GM20000 (cell line): ENCODE data around the gene SUPT3H.

Experiments
- DNase-seq: peaks from one replicate; pipeline ENCODE4 v3.0.0; 2012; ENCODE audit warnings: low spot score
- TF ChIP-seq, protein P1 (sequence below): IDR thresholded peaks from 2 replicates; pipeline ENCODE4 v1.5.1; 2012; ENCODE audit warnings: mild to moderate bottlenecking, control low read depth; ENCODE audit errors: extremely low read depth, missing control alignments

Gene SUPT3H

DNA sequence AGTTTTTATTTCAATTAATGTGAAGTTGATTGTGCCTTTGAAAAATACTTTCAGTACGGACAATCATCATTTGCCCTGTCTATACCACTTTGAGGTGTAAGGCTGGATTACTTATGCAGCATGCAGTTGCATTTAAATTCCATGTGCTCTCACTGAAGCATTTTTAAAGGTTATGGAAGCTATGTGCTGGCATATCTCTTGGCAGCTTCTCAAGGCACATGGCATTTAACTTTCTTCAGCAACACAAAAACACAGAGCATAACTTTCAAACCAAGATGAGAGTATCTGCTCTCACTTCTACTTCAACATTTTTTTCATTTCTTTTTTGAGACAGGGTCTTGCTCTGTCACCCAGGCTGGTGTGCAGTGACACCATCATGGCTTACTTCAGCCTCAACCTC is 410.3 kb downstream of the SUPT3H start:
- no peak for DNase-seq
- TF ChIP-seq, protein P1, sequence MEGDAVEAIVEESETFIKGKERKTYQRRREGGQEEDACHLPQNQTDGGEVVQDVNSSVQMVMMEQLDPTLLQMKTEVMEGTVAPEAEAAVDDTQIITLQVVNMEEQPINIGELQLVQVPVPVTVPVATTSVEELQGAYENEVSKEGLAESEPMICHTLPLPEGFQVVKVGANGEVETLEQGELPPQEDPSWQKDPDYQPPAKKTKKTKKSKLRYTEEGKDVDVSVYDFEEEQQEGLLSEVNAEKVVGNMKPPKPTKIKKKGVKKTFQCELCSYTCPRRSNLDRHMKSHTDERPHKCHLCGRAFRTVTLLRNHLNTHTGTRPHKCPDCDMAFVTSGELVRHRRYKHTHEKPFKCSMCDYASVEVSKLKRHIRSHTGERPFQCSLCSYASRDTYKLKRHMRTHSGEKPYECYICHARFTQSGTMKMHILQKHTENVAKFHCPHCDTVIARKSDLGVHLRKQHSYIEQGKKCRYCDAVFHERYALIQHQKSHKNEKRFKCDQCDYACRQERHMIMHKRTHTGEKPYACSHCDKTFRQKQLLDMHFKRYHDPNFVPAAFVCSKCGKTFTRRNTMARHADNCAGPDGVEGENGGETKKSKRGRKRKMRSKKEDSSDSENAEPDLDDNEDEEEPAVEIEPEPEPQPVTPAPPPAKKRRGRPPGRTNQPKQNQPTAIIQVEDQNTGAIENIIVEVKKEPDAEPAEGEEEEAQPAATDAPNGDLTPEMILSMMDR = no peak

DNA sequence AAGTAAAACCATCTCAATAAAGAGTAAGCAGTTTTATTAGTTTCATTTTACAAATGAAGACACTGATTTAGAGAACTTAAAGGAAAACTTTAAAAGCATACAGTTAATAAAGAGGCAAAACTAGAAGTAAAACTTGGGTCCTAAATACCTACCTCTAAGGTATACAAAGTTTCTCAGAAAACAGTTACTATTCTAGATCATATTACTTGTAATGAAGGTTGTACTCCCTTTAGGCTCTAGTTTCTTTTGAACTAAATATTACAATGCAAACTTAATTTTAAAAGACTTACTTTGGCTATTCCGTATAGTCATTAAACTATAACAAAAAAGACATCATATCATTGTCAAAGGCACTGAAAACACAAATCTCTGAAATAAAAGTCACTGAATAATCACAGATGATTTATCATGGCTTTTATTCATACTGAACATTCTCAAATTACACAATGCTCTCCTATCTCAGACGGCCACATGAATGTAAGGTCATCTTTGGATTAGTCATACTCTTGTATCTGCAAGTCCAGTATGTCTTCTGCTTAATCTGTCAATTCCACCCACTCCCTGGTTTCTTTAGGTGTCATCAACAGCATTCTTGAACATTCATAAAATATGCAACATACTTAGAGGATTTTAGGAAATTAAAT is 411.2 kb downstream of the SUPT3H start:
- TF ChIP-seq, protein P1 = no peak
- no peak for DNase-seq

DNA sequence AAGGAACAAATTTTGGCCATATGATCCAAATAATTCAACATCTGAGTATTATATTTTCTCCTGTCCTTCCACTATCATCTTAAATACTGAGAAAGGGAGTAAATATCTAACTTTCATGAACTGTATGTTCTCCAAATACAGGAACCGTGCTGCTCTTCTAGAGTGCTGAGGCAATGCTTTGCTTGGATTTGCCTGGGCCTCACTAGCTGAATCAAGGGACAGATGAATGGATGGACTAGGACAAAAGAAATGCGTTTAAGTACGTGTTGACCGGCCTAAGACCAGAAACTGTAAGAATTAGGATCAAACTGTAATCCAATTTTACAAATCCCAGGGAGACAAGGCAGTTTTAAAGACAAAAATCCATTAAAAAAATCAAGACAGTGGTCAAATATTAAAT is 412.0 kb downstream of the SUPT3H start:
- TF ChIP-seq, protein P1 = no peak

DNA sequence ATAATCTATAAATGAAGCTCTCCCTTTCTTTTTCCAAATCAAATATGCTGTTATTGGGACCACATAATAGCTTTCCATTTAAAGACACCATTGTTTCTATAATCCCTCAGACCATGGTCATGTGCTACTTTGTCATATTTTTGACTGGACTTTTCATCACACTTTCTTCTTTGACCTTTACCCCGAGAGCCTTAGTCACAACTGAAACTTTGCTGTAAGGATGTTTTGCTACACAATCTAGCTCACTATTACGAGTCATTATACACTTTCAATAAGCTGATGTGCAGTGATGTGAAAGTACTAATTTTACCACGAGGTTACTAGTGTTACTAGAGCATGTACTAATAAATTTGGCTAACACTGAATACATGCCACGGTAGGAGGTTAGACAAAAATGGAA is 416.8 kb downstream of the SUPT3H start:
- DNase-seq = no peak
- TF ChIP-seq, protein P1 = no peak

More for the DNA sequence above, 412.0 kb downstream of the SUPT3H start:
- no peak for DNase-seq

DNA sequence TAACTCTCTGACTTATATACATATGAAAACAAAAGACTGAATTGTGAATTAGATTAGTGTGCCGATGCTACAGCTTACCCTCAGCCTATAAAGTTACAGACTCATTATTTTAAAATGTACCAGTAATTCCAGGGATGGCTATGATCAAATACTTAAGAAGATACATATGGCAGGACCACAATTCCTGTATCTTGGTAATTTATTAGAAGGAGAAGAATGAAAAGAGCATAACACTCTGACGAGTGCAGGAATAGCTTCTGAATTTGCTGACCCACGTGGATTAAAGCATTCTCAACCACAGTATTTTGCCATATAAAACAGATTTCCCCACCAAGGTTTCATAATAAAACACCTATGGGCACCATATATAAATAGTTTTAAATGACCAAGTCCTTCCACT is 418.1 kb downstream of the SUPT3H start:
- DNase-seq = no peak
- TF ChIP-seq, protein P1 = no peak

DNA sequence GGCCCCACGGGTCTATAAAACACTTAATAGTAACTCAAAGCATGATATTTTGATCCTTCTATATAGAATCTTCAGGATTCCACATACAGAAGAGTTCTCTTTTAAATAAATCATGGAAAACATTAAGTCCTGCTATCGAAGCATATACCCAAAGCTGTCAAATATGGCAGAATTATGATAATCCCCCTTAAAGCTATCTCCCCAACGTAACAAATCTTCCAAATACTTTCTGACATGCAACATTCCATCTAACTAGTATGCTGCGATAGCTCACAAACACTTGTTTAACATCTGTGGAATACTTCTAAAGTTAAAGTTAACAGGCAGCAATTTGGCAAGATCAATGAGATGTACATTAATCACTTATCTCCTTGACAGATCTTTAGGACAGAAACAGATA is 420.6 kb downstream of the SUPT3H start:
- DNase-seq = no peak
- TF ChIP-seq, protein P1 = no peak

DNA sequence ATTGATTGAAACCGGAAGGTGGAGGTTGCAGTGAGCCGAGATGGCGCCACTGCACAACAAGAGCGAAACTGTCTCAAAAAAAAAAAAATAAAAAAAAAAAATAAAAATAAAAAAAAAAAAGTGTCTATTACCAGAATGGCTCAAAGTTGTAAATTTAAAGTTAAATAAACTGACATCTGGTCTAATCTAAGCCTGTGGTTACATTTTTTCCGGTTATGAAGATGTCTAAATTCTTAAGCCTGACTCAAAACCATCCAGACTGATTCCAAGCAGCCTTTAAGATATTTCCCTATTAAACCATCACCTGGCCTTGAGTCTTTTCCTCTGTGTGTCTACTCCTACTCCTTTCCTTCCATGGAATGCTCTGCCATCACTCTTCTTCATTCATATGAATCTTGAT is 421.3 kb downstream of the SUPT3H start:
- TF ChIP-seq, protein P1 = no peak
- DNase-seq = no peak
